ENCODE data around the gene SEPTIN3.

Gene SEPTIN3

GRCh38 chr22:41976070-41976901 lies 7.0 kb downstream of the SEPTIN3 start:
- DNase-seq, result peak; percentile 83

GRCh38 chr22:41976961-41977566 lies 7.8 kb downstream of the SEPTIN3 start:
- DNase-seq, result no peak

- DNase-seq, result no peak
Observed at GRCh38 chr22:41978732-41979131, 9.5 kb downstream of the SEPTIN3 start.

GRCh38 chr22:41979423-41980250 lies 10.4 kb downstream of the SEPTIN3 start:
- no peak for DNase-seq

GRCh38 chr22:41982865-41983264 lies 13.6 kb downstream of the SEPTIN3 start:
- no peak for DNase-seq

- no peak for DNase-seq
Observed at GRCh38 chr22:41983513-41984405, 14.5 kb downstream of the SEPTIN3 start.

- DNase-seq, result peak; percentile 27
Observed at GRCh38 chr22:41987276-41987675, 18.0 kb downstream of the SEPTIN3 start.

GRCh38 chr22:41989246-41989645 lies 20.0 kb downstream of the SEPTIN3 start:
- peak; percentile 34 for DNase-seq

GRCh38 chr22:41991111-41991510 lies 21.9 kb downstream of the SEPTIN3 start:
- DNase-seq, result peak; percentile 24

- DNase-seq, result peak; percentile 37
Observed at GRCh38 chr22:41992496-41992895, 23.3 kb downstream of the SEPTIN3 start.

- no peak for DNase-seq
Observed at GRCh38 chr22:41995211-41995610, 26.0 kb downstream of the SEPTIN3 start.

- DNase-seq, result no peak
Observed at GRCh38 chr22:41996826-41997225, 27.6 kb downstream of the SEPTIN3 start.

- DNase-seq, result peak; percentile 95
Observed at GRCh38 chr22:41998361-41999261, 29.4 kb downstream of the SEPTIN3 start, which contains the start of gene WBP2NL. Gene WBP2NL (plus strand): TSS chr22:41998788. CDS start chr22:41998819, 31 bp downstream.

- no peak for DNase-seq
Observed at GRCh38 chr22:42000466-42000865, 31.2 kb downstream of the SEPTIN3 start.

GRCh38 chr22:42001121-42001520 lies 31.9 kb downstream of the SEPTIN3 start:
- no peak for DNase-seq

- DNase-seq, result no peak
Observed at GRCh38 chr22:42001706-42002105, 32.5 kb downstream of the SEPTIN3 start.

- DNase-seq, result no peak
Observed at GRCh38 chr22:42007922-42008321, 38.7 kb downstream of the SEPTIN3 start.

GRCh38 chr22:42010778-42011177 lies 41.5 kb downstream of the SEPTIN3 start:
- no peak for DNase-seq

- no peak for DNase-seq
Observed at GRCh38 chr22:42013385-42013784, 44.1 kb downstream of the SEPTIN3 start.

- no peak for DNase-seq
Observed at GRCh38 chr22:42016111-42016510, 46.9 kb downstream of the SEPTIN3 start.

- DNase-seq, result no peak
Observed at GRCh38 chr22:42018224-42018623, 49.0 kb downstream of the SEPTIN3 start.

All from activated effector memory CD4-positive, alpha-beta T cell treated with anti-CD3 and anti-CD28 coated beads, Interleukin-2, amount 50 U/mL, for 16 hours (primary cell).